ENCODE data around the gene GALNT6.

GALNT6 gene

DNA sequence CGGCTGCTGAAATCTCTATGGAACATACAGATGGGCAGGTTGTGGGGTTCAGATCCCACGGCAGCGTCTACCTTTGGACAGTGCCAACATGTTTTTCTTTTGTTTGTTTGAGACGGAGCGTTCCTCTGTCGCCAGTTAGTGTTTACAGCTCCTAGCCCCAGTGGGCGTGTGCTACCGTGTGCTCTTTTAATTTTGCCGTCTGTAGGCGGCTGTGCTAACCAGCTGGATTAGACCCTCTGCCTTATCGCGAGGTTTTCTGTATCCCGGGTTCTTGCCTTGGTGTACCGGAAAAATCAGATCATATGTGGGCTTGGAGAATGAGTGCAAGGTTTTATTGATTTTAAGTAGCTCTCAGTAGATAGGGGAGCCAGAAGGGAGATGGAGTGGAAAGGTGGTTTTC is 9.8 kb upstream of the GALNT6 start:
- DNase-seq (ENCODE audit: low read depth), result no peak
- no peak for TF ChIP-seq CTCF (conservative IDR thresholded peaks at IDR 0.05; ENCODE audit: low read length)
- H3K4me3 ChIP-seq (ENCODE audit: low read length), result no peak overlapping the region

DNA sequence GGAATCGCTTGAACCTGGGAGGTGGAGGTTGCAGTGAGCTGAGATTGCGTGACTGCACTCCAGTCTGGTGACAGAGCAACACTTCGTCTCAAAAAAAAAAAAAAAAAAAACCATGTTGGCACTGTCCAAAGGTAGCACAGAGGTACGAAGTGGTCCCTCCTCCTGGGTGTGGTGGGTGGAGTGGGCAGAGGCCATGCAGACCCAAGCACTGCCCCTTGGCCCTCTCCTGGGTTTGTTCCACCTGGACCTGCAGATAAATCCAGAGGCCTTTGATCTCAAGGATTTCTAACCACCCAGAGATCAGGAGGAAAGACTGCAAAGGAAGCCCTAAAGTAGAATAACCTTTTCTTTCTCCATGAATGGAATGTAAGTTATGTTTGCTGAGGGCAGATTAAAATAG is 8.7 kb upstream of the GALNT6 start:
- TF ChIP-seq CTCF (conservative IDR thresholded peaks at IDR 0.05; ENCODE audit: low read length), result no peak
- H3K4me3 ChIP-seq (ENCODE audit: low read length), result no peak overlapping the region
- DNase-seq (ENCODE audit: low read depth), result no peak

DNA sequence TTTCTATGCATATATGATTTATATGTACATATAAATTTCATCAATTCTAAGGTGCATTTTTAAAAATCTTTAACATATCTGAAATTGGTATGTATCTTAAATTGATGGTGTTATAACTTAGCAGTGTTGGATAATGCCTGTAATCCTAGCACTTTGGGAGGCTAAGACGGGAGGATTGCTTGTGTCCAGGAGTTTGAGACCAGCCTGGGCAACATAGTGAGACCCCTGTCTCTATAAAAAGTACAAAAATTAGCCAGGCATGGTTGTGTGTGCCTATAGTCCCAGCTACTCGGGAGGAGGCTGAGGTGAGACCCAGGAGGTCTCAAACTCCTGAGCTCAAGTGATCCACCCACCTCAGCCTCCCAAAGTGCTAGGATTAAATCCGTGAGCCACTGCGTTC is 6.5 kb upstream of the GALNT6 start:
- no peak overlapping the region for H3K4me3 ChIP-seq (ENCODE audit: low read length)
- no peak for DNase-seq (ENCODE audit: low read depth)
- no peak for TF ChIP-seq CTCF (conservative IDR thresholded peaks at IDR 0.05; ENCODE audit: low read length)

- no peak overlapping the region for H3K4me3 ChIP-seq (ENCODE audit: low read length)
- DNase-seq (ENCODE audit: low read depth), result no peak
- TF ChIP-seq CTCF (conservative IDR thresholded peaks at IDR 0.05; ENCODE audit: low read length), result no peak
These were observed 4.4 kb upstream of the GALNT6 start for GRCh38 chr12:51395283-51396230.

- peak; percentile 92 for DNase-seq (ENCODE audit: low read depth)
- H3K4me3 ChIP-seq (ENCODE audit: low read length), result no peak overlapping the region
- no peak for TF ChIP-seq CTCF (conservative IDR thresholded peaks at IDR 0.05; ENCODE audit: low read length)
These were observed 2.7 kb upstream of the GALNT6 start for GRCh38 chr12:51393676-51394545.

DNA sequence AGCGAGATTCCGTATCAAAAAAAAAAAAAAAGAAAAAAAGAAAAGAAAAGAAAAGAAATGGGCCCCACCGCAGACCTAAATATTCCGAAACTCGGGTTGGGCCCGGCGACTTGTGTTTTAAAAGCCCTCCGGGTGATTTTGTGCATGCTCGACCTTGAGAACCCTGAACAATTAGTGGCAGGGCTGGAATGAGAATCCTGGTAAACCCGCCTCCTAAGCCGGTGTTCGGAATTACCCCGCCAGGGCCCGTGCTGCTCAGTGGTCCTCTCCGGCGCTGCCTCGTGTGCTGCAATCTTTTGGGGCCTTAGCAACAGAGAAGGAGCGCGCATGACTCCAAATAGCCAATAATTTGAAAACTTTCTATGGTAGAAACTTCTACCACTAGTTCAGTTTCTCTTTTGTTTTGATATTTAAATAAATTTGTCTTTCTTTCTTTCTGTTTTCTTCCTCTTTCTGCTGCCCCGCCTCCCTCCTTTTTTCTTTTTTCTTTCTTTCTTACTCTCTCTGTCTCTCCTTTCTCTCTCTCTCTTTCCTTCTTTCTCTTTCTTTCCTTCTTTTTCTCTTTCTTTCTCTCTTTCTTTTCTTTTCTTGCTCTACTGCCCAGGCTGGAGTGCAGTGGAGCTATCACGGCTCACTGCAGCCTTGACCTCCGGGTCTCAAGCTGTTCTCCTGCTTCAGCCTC is 1.5 kb upstream of the GALNT6 start:
- peak; percentile 36 for DNase-seq (ENCODE audit: low read depth)
- H3K4me3 ChIP-seq (ENCODE audit: low read length), result peak overlapping the region; percentile 34

More for the DNA sequence above, 1.5 kb upstream of the GALNT6 start:
- TF ChIP-seq CTCF (conservative IDR thresholded peaks at IDR 0.05; ENCODE audit: low read length), result no peak

All from AG10803 (cell line).